Stimulated activated CD4-positive, alpha-beta T cell treated with anti-CD3 and anti-CD28 coated beads, Interleukin-4, amount 100 ng/mL, for 1 hour (primary cell): ENCODE results near the gene CYP17A1.
A peak's percentile ranks its signal among the peaks of the same experiment; 100 is the strongest.

Experiments
- DNase-seq: peaks from one replicate; pipeline ENCODE4 v3.0.0-alpha.2; 2020

CYP17A1 gene

GRCh38 chr10:102802920-102803534 lies 34.2 kb downstream of the CYP17A1 start:
- DNase-seq: no peak

- no peak for DNase-seq
Observed at GRCh38 chr10:102801978-102802377, 35.2 kb downstream of the CYP17A1 start.

GRCh38 chr10:102801496-102801895 lies 35.7 kb downstream of the CYP17A1 start:
- DNase-seq: no peak

- no peak for DNase-seq
Observed at GRCh38 chr10:102800611-102801335, 36.4 kb downstream of the CYP17A1 start.

- DNase-seq: no peak
Observed at GRCh38 chr10:102799691-102800471, 37.3 kb downstream of the CYP17A1 start.

GRCh38 chr10:102796407-102797176 lies 40.6 kb downstream of the CYP17A1 start:
- DNase-seq: peak; percentile 25

- no peak for DNase-seq
Observed at GRCh38 chr10:102795453-102796406, 41.5 kb downstream of the CYP17A1 start.

GRCh38 chr10:102791754-102792395 lies 45.3 kb downstream of the CYP17A1 start:
- DNase-seq: no peak

- DNase-seq: no peak
Observed at GRCh38 chr10:102785818-102786217, 51.4 kb downstream of the CYP17A1 start.

- no peak for DNase-seq
Observed at GRCh38 chr10:102783568-102783967, 53.6 kb downstream of the CYP17A1 start.

GRCh38 chr10:102782673-102783551 lies 54.3 kb downstream of the CYP17A1 start:
- no peak for DNase-seq

- no peak for DNase-seq
Observed at GRCh38 chr10:102781921-102782557, 55.2 kb downstream of the CYP17A1 start.

GRCh38 chr10:102781090-102781920 lies 55.9 kb downstream of the CYP17A1 start:
- no peak for DNase-seq
